ENCODE data around the gene ZSCAN5B. TPM values are rescaled to one million over a fixed set of nuclear protein-coding genes. Genes with fewer than 3 reads are reported as not detected.
"Not testable (repeated sequence)": the region's sequence is repeated elsewhere in the genome, so short reads cannot be mapped to it uniquely, and the experiment has no call there.

ZSCAN5B gene
- total RNA-seq, 1 donor from 2014 or later, result not detected

DNA sequence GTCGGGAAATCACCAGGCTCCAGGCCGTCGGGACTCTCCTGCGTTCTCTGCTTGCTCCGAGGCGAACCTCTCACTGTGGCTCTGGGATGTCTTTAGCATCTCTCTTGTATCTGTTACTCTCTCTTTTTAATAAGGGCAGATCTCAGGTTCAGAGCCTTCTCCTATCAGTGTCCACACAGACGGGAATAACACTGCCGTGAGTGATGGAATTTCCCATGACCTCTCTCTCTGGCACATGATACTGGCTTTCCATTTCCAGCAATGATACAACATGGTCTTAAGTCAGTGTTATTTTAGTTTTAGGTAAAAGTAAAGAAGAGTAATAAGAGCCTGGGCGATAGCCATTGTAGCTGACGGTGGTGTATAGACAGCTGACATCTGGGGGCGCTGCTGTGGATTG, 47.2 kb downstream of the ZSCAN5B start:
- intact Hi-C loops (cut with DNase I), result no loop called here
- H3K9me3 ChIP-seq, result no peaks in the 10 kb centered on the region
- peaks cover 0 to 26% of the 10 kb centered on the region in 2 donors for H3K36me3 ChIP-seq
- no peak overlapping the region for H3K4me3 ChIP-seq
- H3K27me3 ChIP-seq, result no peaks in the 10 kb centered on the region
- H3K27ac ChIP-seq, result no peak overlapping the region
- no peak for DNase-seq (ENCODE audit: extremely low spot score in 2 of 2)
- TF ChIP-seq POLR2AphosphoS5 (IDR thresholded peaks at IDR 0.05; ENCODE audit: insufficient read depth in 1 of 2, low read depth in 1 of 2), result no peak
- no peaks in the 10 kb centered on the region for H3K4me1 ChIP-seq

- Histone ChIP-seq H3K4me3 (no peak overlapping the region), H3K4me1 (no peaks in the 10 kb centered on the region), H3K27me3 (no peaks in the 10 kb centered on the region), H3K36me3 (peaks cover 0 to 24% of the 10 kb centered on the region in 2 donors), H3K9me3 (no peaks in the 10 kb centered on the region), H3K27ac (no peak overlapping the region)
- no peak for TF ChIP-seq CTCF (IDR thresholded peaks at IDR 0.05)
- no peak for DNase-seq (ENCODE audit: extremely low spot score in 2 of 2)
- intact Hi-C loops (cut with DNase I), result no loop called here
These were observed 47.9 kb downstream of the ZSCAN5B start for GRCh38 chr19:56149656-56150038.

GRCh38 chr19:56148955-56149655, 48.5 kb downstream of the ZSCAN5B start:
- intact Hi-C loops (cut with DNase I); H3K27me3 ChIP-seq; DNase-seq (ENCODE audit: extremely low spot score in 2 of 2); H3K9me3 ChIP-seq; H3K27ac ChIP-seq; H3K4me3 ChIP-seq; H3K4me1 ChIP-seq: not testable (repeated sequence)
- peaks cover 0 to 22% of the 10 kb centered on the region in 2 donors for H3K36me3 ChIP-seq

GRCh38 chr19:56148096-56148495, 49.5 kb downstream of the ZSCAN5B start:
- no peak for DNase-seq (ENCODE audit: extremely low spot score in 2 of 2)
- Histone ChIP-seq H3K4me1 (peaks cover 4% of the 10 kb centered on the region), H3K27me3 (no peaks in the 10 kb centered on the region), H3K27ac (no peak overlapping the region), H3K36me3 (peaks cover 0 to 22% of the 10 kb centered on the region in 2 donors), H3K9me3 (no peaks in the 10 kb centered on the region), H3K4me3 (no peak overlapping the region)
- no peak for TF ChIP-seq CTCF (IDR thresholded peaks at IDR 0.05)
- no peak for TF ChIP-seq POLR2AphosphoS5 (IDR thresholded peaks at IDR 0.05; ENCODE audit: insufficient read depth in 1 of 2, low read depth in 1 of 2)
- no peak for TF ChIP-seq POLR2A (IDR thresholded peaks at IDR 0.05)
- intact Hi-C loops (cut with DNase I), result no loop called here

DNA sequence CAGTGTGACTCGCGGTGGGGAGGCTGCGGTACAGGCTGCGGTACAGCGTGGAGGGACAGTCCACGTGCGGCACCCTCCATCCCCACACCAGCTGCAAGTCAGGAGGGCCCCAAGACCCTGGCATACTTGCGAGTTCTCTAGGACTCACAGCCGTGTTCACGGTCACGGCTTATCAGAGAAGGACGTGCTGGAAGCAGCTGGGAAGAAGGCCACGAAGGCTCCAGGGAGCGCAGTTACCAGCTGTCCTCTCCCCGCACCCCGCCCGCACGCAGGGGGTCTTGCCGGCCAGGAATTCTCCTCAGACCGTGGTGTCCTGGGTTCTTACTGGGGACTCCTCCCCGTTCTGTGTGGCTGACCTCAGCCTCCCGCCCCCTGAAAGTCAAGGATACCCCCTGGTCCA, 50.3 kb downstream of the ZSCAN5B start:
- no peak overlapping the region for H3K4me3 ChIP-seq
- intact Hi-C loops (cut with DNase I), result no loop called here
- peaks cover 0 to 22% of the 10 kb centered on the region in 2 donors for H3K36me3 ChIP-seq
- no peaks in the 10 kb centered on the region for H3K27me3 ChIP-seq
- no peak overlapping the region for H3K27ac ChIP-seq
- DNase-seq (ENCODE audit: extremely low spot score in 2 of 2), result no peak
- H3K4me1 ChIP-seq, result peaks cover 12% of the 10 kb centered on the region
- no peaks in the 10 kb centered on the region for H3K9me3 ChIP-seq
- TF ChIP-seq CTCF (IDR thresholded peaks at IDR 0.05), result no peak

- DNase-seq (ENCODE audit: extremely low spot score in 2 of 2), result no peak
- H3K27me3 ChIP-seq, result no peaks in the 10 kb centered on the region
- H3K36me3 ChIP-seq, result peaks cover 0 to 22% of the 10 kb centered on the region in 2 donors
- H3K27ac ChIP-seq, result no peak overlapping the region
- intact Hi-C loops (cut with DNase I), result no loop called here
- H3K4me1 ChIP-seq, result peaks cover 16% of the 10 kb centered on the region
- TF ChIP-seq POLR2AphosphoS5 (IDR thresholded peaks at IDR 0.05; ENCODE audit: insufficient read depth in 1 of 2, low read depth in 1 of 2) (no peak), POLR2A (IDR thresholded peaks at IDR 0.05) (no peak), CTCF (IDR thresholded peaks at IDR 0.05) (no peak)
- H3K4me3 ChIP-seq, result no peak overlapping the region
- no peaks in the 10 kb centered on the region for H3K9me3 ChIP-seq
These were observed 50.7 kb downstream of the ZSCAN5B start for GRCh38 chr19:56146904-56147303.
